H9 (cell line): ENCODE measurements around the gene VPS35L. TPM values are rescaled to one million over a fixed set of nuclear protein-coding genes. Genes with fewer than 3 reads are reported as not detected.

Experiments
- DNase-seq: peaks from one replicate; pipeline ENCODE4 v3.0.0-alpha.2; 2017
- H2AFZ ChIP-seq: one replicate; pipeline ENCODE4 v1.6.1; 2013; ENCODE audit warnings: mild to moderate bottlenecking, low read length, control low read depth, moderate library complexity
- H2AK5ac ChIP-seq: 2 replicates; pipeline ENCODE4 v1.6.1; 2013; ENCODE audit warnings: low read length, control low read depth, mixed read lengths; ENCODE audit not compliant: insufficient read length
- H2BK120ac ChIP-seq: one replicate; pipeline ENCODE4 v1.6.1; 2013; ENCODE audit warnings: low read depth, mild to moderate bottlenecking, low read length, control low read depth, inconsistent platforms; ENCODE audit not compliant: poor library complexity, severe bottlenecking
- H2BK12ac ChIP-seq: 2 replicates; pipeline ENCODE4 v1.6.1; 2013; ENCODE audit warnings: low read length, control low read depth, mixed read lengths, low read depth; ENCODE audit not compliant: insufficient read length
- H2BK15ac ChIP-seq: 2 replicates; pipeline ENCODE4 v1.6.1; 2013; ENCODE audit warnings: low read depth, low read length, control low read depth
- H2BK20ac ChIP-seq: one replicate; pipeline ENCODE4 v1.6.1; 2013; ENCODE audit warnings: low read depth, mild to moderate bottlenecking, low read length, control low read depth, inconsistent platforms; ENCODE audit not compliant: poor library complexity, severe bottlenecking
- H2BK5ac ChIP-seq: 2 replicates; pipeline ENCODE4 v1.6.1; 2013; ENCODE audit warnings: low read length, control low read depth, mixed read lengths; ENCODE audit not compliant: insufficient read length
- H3K14ac ChIP-seq: 2 replicates; pipeline ENCODE4 v1.6.1; 2013; ENCODE audit warnings: low read length, control low read depth; ENCODE audit not compliant: insufficient read depth
- H3K18ac ChIP-seq: 2 replicates; pipeline ENCODE4 v1.6.1; 2013; ENCODE audit warnings: low read depth, mild to moderate bottlenecking, mixed read lengths, low read length, control low read depth; ENCODE audit not compliant: insufficient read length
- H3K23ac ChIP-seq: 2 replicates; pipeline ENCODE4 v1.6.1; 2013; ENCODE audit warnings: low read length, control low read depth, mixed read lengths, low read depth; ENCODE audit not compliant: insufficient read length
- H3K23me2 ChIP-seq: 2 replicates; pipeline ENCODE4 v1.6.1; 2013; ENCODE audit warnings: low read depth, mild to moderate bottlenecking, mixed read lengths, low read length, control low read depth; ENCODE audit not compliant: insufficient read length, poor library complexity, severe bottlenecking
- H3K27ac ChIP-seq: 2 replicates; pipeline ENCODE4 v1.5.1; 2013; ENCODE audit warnings: low read length, control low read depth, mixed read lengths, low read depth; ENCODE audit not compliant: insufficient read length
- H3K27me3 ChIP-seq: 2 replicates; pipeline ENCODE4 v1.6.1; 2013; ENCODE audit warnings: low read length, control low read depth, inconsistent platforms; ENCODE audit not compliant: insufficient read depth
- H3K4ac ChIP-seq: 2 replicates; pipeline ENCODE4 v1.6.1; 2013; ENCODE audit warnings: low read depth, mild to moderate bottlenecking, control low read depth, inconsistent platforms, low read length, moderate library complexity
- H3K4me1 ChIP-seq: 2 replicates; pipeline ENCODE4 v1.6.1; 2013; ENCODE audit warnings: low read length, control low read depth, inconsistent platforms; ENCODE audit not compliant: insufficient read depth
- H3K4me2 ChIP-seq: 2 replicates; pipeline ENCODE4 v1.6.1; 2013; ENCODE audit warnings: low read length, control low read depth, mixed read lengths; ENCODE audit not compliant: insufficient read length, insufficient read depth
- H3K56ac ChIP-seq: 2 replicates; pipeline ENCODE4 v1.6.1; 2013; ENCODE audit warnings: low read depth, mild to moderate bottlenecking, mixed read lengths, low read length, control low read depth; ENCODE audit not compliant: insufficient read length
- H3K79me1 ChIP-seq: 2 replicates; pipeline ENCODE4 v1.6.1; 2013; ENCODE audit warnings: low read depth, mild to moderate bottlenecking, moderate library complexity, low read length, control low read depth, inconsistent platforms; ENCODE audit not compliant: insufficient read depth, poor library complexity, severe bottlenecking
- H3K79me2 ChIP-seq: 2 replicates; pipeline ENCODE4 v1.6.1; 2013; ENCODE audit warnings: low read length, control low read depth, inconsistent platforms; ENCODE audit not compliant: insufficient read depth
- H3K9ac ChIP-seq: 2 replicates; pipeline ENCODE4 v1.6.1; 2013; ENCODE audit warnings: low read length, control low read depth, mixed read lengths; ENCODE audit not compliant: insufficient read length; ENCODE audit errors: extremely low read depth
- H3K9me3 ChIP-seq: one replicate; pipeline ENCODE4 v1.6.1; 2013; ENCODE audit warnings: low read depth, low read length, inconsistent platforms; ENCODE audit not compliant: control insufficient read depth
- H3T11ph ChIP-seq: one replicate; pipeline ENCODE4 v1.6.1; 2013; ENCODE audit warnings: mild to moderate bottlenecking, low read length, control low read depth, inconsistent platforms
- H4K20me1 ChIP-seq: one replicate; pipeline ENCODE4 v1.6.1; 2013; ENCODE audit not compliant: control insufficient read depth, insufficient read length, insufficient read depth
- H4K5ac ChIP-seq: 2 replicates; pipeline ENCODE4 v1.6.1; 2013; ENCODE audit warnings: low read depth, mild to moderate bottlenecking, mixed read lengths, low read length, control low read depth; ENCODE audit not compliant: insufficient read length
- H4K8ac ChIP-seq: replicated peaks from 2 replicates; pipeline ENCODE4 v1.6.1; 2013; ENCODE audit warnings: low read length, control low read depth, mixed read lengths, low read depth; ENCODE audit not compliant: insufficient read length
- H4K91ac ChIP-seq: 2 replicates; pipeline ENCODE4 v1.6.1; 2013; ENCODE audit warnings: low read depth, mild to moderate bottlenecking, moderate library complexity, mixed read lengths, low read length, control low read depth; ENCODE audit not compliant: insufficient read length
- H3K27ac Mint-ChIP-seq, 3 experiments: 2 replicates in 2 of 3; 3 replicates in 1 of 3; pipeline ENCODE4 v1.8.0; 2020 to 2021; ENCODE audit warnings: mixed read lengths in 3 of 3, mild to moderate bottlenecking in 1 of 3, moderate library complexity in 1 of 3
- H3K27me3 Mint-ChIP-seq: 2 replicates; pipeline ENCODE4 v1.8.0; 2021; ENCODE audit warnings: low read depth, mild to moderate bottlenecking, moderate library complexity, mixed read lengths
- H3K36me3 Mint-ChIP-seq, 3 experiments: 2 replicates in 2 of 3; 3 replicates in 1 of 3; pipeline ENCODE4 v1.8.0; 2020 to 2021; ENCODE audit warnings: low read depth in 3 of 3, mixed read lengths in 3 of 3; ENCODE audit not compliant: insufficient read depth in 1 of 3
- H3K4me1 Mint-ChIP-seq, 2 experiments: 2 replicates each; pipeline ENCODE4 v1.8.0; 2020; ENCODE audit warnings: mixed read lengths in 2 of 2
- H3K4me3 Mint-ChIP-seq, 2 experiments: 2 replicates in 1 of 2; 3 replicates in 1 of 2; pipeline ENCODE4 v1.8.0; 2020 to 2021; ENCODE audit warnings: mild to moderate bottlenecking in 2 of 2, mixed read lengths in 2 of 2, moderate library complexity in 1 of 2
- H3K9me3 Mint-ChIP-seq, 2 experiments: 2 replicates in 1 of 2; 3 replicates in 1 of 2; pipeline ENCODE4 v1.8.0; 2020; ENCODE audit warnings: mild to moderate bottlenecking in 2 of 2, mixed read lengths in 2 of 2, moderate library complexity in 1 of 2
- CTCF ChIP-seq: fragments of 200-600 bp; sonication (generic); conservative IDR thresholded peaks from 3 replicates; pipeline ENCODE4 v1.8.0; 2021; ENCODE audit warnings: antibody characterized with exemption, mild to moderate bottlenecking
- WGBS: extraction: QIAGEN DNeasy Blood & Tissue Kit; methylation state at CpG from one replicate; pipeline ENCODE4 v1.1.7; 2013; ENCODE audit warnings: missing lambda C conversion rate, low lambda C conversion rate, mixed read lengths; ENCODE audit not compliant: insufficient read length; ENCODE audit errors: extremely low coverage; 5-methylcytosine and 5-hydroxymethylcytosine counted together
- total RNA-seq: library from RNA; stranded (reverse); gene quantifications from 2 replicates; pipeline ENCODE4 v1.2.1, GENCODE V29; 2021

Gene VPS35L
- total RNA-seq, 1 experiment from 2014 or later = 58.4 TPM

- Histone ChIP-seq H3K4ac (no peak overlapping the region), H3K79me2 (no peaks in the 10 kb centered on the region), H3K23me2 (no peaks in the 10 kb centered on the region), H4K5ac (no peak overlapping the region), H2BK120ac (no peak overlapping the region), H3K4me1 (no peaks in the 10 kb centered on the region), H3K27me3 (no peaks in the 10 kb centered on the region), H2BK12ac (no peak overlapping the region), H3K14ac (no peak overlapping the region), H4K91ac (no peak overlapping the region), H3K9ac (no peak overlapping the region), H3T11ph (no peak overlapping the region), H2AK5ac (no peak overlapping the region), H2BK15ac (no peak overlapping the region), H2BK5ac (no peak overlapping the region), H2BK20ac (no peak overlapping the region), H3K79me1 (no peaks in the 10 kb centered on the region), H3K4me2 (no peak overlapping the region), H4K20me1 (no peaks in the 10 kb centered on the region), H2AFZ (no peak overlapping the region), H3K18ac (no peak overlapping the region), H3K23ac (no peak overlapping the region), H3K9me3 (no peaks in the 10 kb centered on the region), H4K8ac (no peak overlapping the region), H3K56ac (no peak overlapping the region), H3K27ac (no peak overlapping the region)
- no CpG with 5 or more reads among the region's 2 CpGs for WGBS
- no peaks in the 10 kb centered on the region for H3K9me3 Mint-ChIP-seq
- H3K4me1 Mint-ChIP-seq = peaks cover 1 to 2% of the 10 kb centered on the region in 2 experiments; a peak in 1 of 4 replicates
- no peaks in the 10 kb centered on the region for H3K36me3 Mint-ChIP-seq
- H3K27me3 Mint-ChIP-seq = no peaks in the 10 kb centered on the region
- H3K4me3 Mint-ChIP-seq = no peak overlapping the region
- DNase-seq = no peak
- no peak for TF ChIP-seq CTCF
- H3K27ac Mint-ChIP-seq = no peak overlapping the region
These were observed 193.1 kb downstream of the VPS35L start for GRCh38 chr16:19748389-19749168.
